ENCODE measurements around the gene TRPM1.

The TRPM1 gene

GRCh38 chr15:31148297-31149087 lies 47.0 kb upstream of the TRPM1 start:
- peak overlapping the region; percentile 4 for H4K91ac ChIP-seq (ENCODE audit: low read depth, low read length)
- H2BK5ac ChIP-seq (ENCODE audit: low read depth, low read length, poor library complexity), result no peak overlapping the region
- no CpG with 5 or more reads among the region's 13 CpGs for WGBS (ENCODE audit: extremely low coverage, insufficient coverage, insufficient read length)
- H3K27me3 ChIP-seq (ENCODE audit: insufficient read depth, low read length), result no peaks in the 10 kb centered on the region
- H2AFZ ChIP-seq (ENCODE audit: insufficient read depth, low read length, poor library complexity), result no peak overlapping the region
- no peak overlapping the region for H4K8ac ChIP-seq (ENCODE audit: low read depth, low read length)
- no peak overlapping the region for H3K9ac ChIP-seq (ENCODE audit: low read length)
- H3K4me2 ChIP-seq (ENCODE audit: low read length), result no peak overlapping the region
- H3K27ac ChIP-seq (ENCODE audit: low read depth, low read length), result no peak overlapping the region
- no peak overlapping the region for H3K4me3 ChIP-seq (ENCODE audit: low read depth, low read length)
- peaks cover 4 to 15% of the 10 kb centered on the region in 2 experiments for H3K4me1 ChIP-seq (ENCODE audit: control insufficient read depth in 1 of 2, insufficient read depth in 2 of 2, low read length in 2 of 2)
- peaks cover 16% of the 10 kb centered on the region for H3K79me1 ChIP-seq (ENCODE audit: low read length)
- H2AK5ac ChIP-seq (ENCODE audit: low read length), result no peak overlapping the region
- H3K14ac ChIP-seq (ENCODE audit: low read length), result no peak overlapping the region
- no peak overlapping the region for H3K23ac ChIP-seq (ENCODE audit: low read length)
- H3K18ac ChIP-seq (ENCODE audit: low read length), result peak overlapping the region; percentile 51
- no peaks in the 10 kb centered on the region for H3K9me3 ChIP-seq (ENCODE audit: insufficient read depth, low read depth, low read length)
- no peak overlapping the region for H3K4ac ChIP-seq (ENCODE audit: low read depth, low read length)
- no peak for DNase-seq
- no peak overlapping the region for H4K12ac ChIP-seq (ENCODE audit: low read depth, low read length)
- no peaks in the 10 kb centered on the region for H3K36me3 ChIP-seq (ENCODE audit: control insufficient read depth in 1 of 2, insufficient read depth in 2 of 2, low read length in 2 of 2)
- H2BK12ac ChIP-seq (ENCODE audit: low read length), result no peak overlapping the region
- H2BK120ac ChIP-seq (ENCODE audit: insufficient read depth, low read length, poor library complexity), result no peak overlapping the region
- no peaks in the 10 kb centered on the region for H3K79me2 ChIP-seq (ENCODE audit: control insufficient read depth, insufficient read depth, low read length, poor library complexity)

GRCh38 chr15:31147944-31148296 lies 46.4 kb upstream of the TRPM1 start:
- Histone ChIP-seq H3K4me3 (ENCODE audit: low read depth, low read length) (no peak overlapping the region), H4K91ac (ENCODE audit: low read depth, low read length) (peak overlapping the region; percentile 4), H3K36me3 (ENCODE audit: control insufficient read depth in 1 of 2, insufficient read depth in 2 of 2, low read length in 2 of 2) (no peaks in the 10 kb centered on the region), H3K79me2 (ENCODE audit: control insufficient read depth, insufficient read depth, low read length, poor library complexity) (no peaks in the 10 kb centered on the region), H3K27me3 (ENCODE audit: insufficient read depth, low read length) (no peaks in the 10 kb centered on the region), H3K9me3 (ENCODE audit: insufficient read depth, low read depth, low read length) (no peaks in the 10 kb centered on the region), H3K4me1 (ENCODE audit: control insufficient read depth in 1 of 2, insufficient read depth in 2 of 2, low read length in 2 of 2) (peaks cover 4 to 15% of the 10 kb centered on the region in 2 experiments), H2BK5ac (ENCODE audit: low read depth, low read length, poor library complexity) (no peak overlapping the region), H2AFZ (ENCODE audit: insufficient read depth, low read length, poor library complexity) (no peak overlapping the region), H4K12ac (ENCODE audit: low read depth, low read length) (no peak overlapping the region), H3K4ac (ENCODE audit: low read depth, low read length) (no peak overlapping the region), H3K27ac (ENCODE audit: low read depth, low read length) (no peak overlapping the region), H4K8ac (ENCODE audit: low read depth, low read length) (no peak overlapping the region), H3K18ac (ENCODE audit: low read length) (peak overlapping the region; percentile 51), H3K4me2 (ENCODE audit: low read length) (no peak overlapping the region), H3K79me1 (ENCODE audit: low read length) (peaks cover 16% of the 10 kb centered on the region), H2BK12ac (ENCODE audit: low read length) (no peak overlapping the region), H3K23ac (ENCODE audit: low read length) (no peak overlapping the region), H3K9ac (ENCODE audit: low read length) (no peak overlapping the region), H2AK5ac (ENCODE audit: low read length) (no peak overlapping the region), H2BK120ac (ENCODE audit: insufficient read depth, low read length, poor library complexity) (no peak overlapping the region), H3K14ac (ENCODE audit: low read length) (no peak overlapping the region)
- WGBS (ENCODE audit: extremely low coverage, insufficient coverage, insufficient read length), result no CpG with 5 or more reads among the region's 4 CpGs
- DNase-seq, result no peak

GRCh38 chr15:31147456-31147855 lies 45.9 kb upstream of the TRPM1 start:
- H3K9ac ChIP-seq (ENCODE audit: low read length), result no peak overlapping the region
- no peak for DNase-seq
- no peak overlapping the region for H3K4ac ChIP-seq (ENCODE audit: low read depth, low read length)
- no peak overlapping the region for H2BK12ac ChIP-seq (ENCODE audit: low read length)
- peaks cover under 1 to 13% of the 10 kb centered on the region in 2 experiments for H3K4me1 ChIP-seq (ENCODE audit: control insufficient read depth in 1 of 2, insufficient read depth in 2 of 2, low read length in 2 of 2)
- no peak overlapping the region for H3K18ac ChIP-seq (ENCODE audit: low read length)
- H4K12ac ChIP-seq (ENCODE audit: low read depth, low read length), result no peak overlapping the region
- no CpG with 5 or more reads among the region's 8 CpGs for WGBS (ENCODE audit: extremely low coverage, insufficient coverage, insufficient read length)
- no peak overlapping the region for H2BK5ac ChIP-seq (ENCODE audit: low read depth, low read length, poor library complexity)
- no peaks in the 10 kb centered on the region for H3K27me3 ChIP-seq (ENCODE audit: insufficient read depth, low read length)
- no peaks in the 10 kb centered on the region for H3K79me2 ChIP-seq (ENCODE audit: control insufficient read depth, insufficient read depth, low read length, poor library complexity)
- peaks cover 16% of the 10 kb centered on the region for H3K79me1 ChIP-seq (ENCODE audit: low read length)
- no peak overlapping the region for H3K23ac ChIP-seq (ENCODE audit: low read length)
- H4K91ac ChIP-seq (ENCODE audit: low read depth, low read length), result no peak overlapping the region
- no peak overlapping the region for H2AFZ ChIP-seq (ENCODE audit: insufficient read depth, low read length, poor library complexity)
- H3K14ac ChIP-seq (ENCODE audit: low read length), result no peak overlapping the region
- no peak overlapping the region for H3K27ac ChIP-seq (ENCODE audit: low read depth, low read length)
- no peaks in the 10 kb centered on the region for H3K9me3 ChIP-seq (ENCODE audit: insufficient read depth, low read depth, low read length)
- peak overlapping the region; percentile 11 for H2AK5ac ChIP-seq (ENCODE audit: low read length)
- no peak overlapping the region for H3K4me2 ChIP-seq (ENCODE audit: low read length)
- no peak overlapping the region for H4K8ac ChIP-seq (ENCODE audit: low read depth, low read length)
- no peaks in the 10 kb centered on the region for H3K36me3 ChIP-seq (ENCODE audit: control insufficient read depth in 1 of 2, insufficient read depth in 2 of 2, low read length in 2 of 2)
- H2BK120ac ChIP-seq (ENCODE audit: insufficient read depth, low read length, poor library complexity), result no peak overlapping the region
- no peak overlapping the region for H3K4me3 ChIP-seq (ENCODE audit: low read depth, low read length)

- Histone ChIP-seq H3K79me1 (ENCODE audit: low read length) (peaks cover 3% of the 10 kb centered on the region), H3K27me3 (ENCODE audit: insufficient read depth, low read length) (no peaks in the 10 kb centered on the region), H3K27ac (ENCODE audit: low read depth, low read length) (no peak overlapping the region), H2AK5ac (ENCODE audit: low read length) (no peak overlapping the region), H4K8ac (ENCODE audit: low read depth, low read length) (no peak overlapping the region), H4K91ac (ENCODE audit: low read depth, low read length) (no peak overlapping the region), H3K4ac (ENCODE audit: low read depth, low read length) (no peak overlapping the region), H3K79me2 (ENCODE audit: control insufficient read depth, insufficient read depth, low read length, poor library complexity) (no peaks in the 10 kb centered on the region), H2AFZ (ENCODE audit: insufficient read depth, low read length, poor library complexity) (no peak overlapping the region), H3K4me2 (ENCODE audit: low read length) (no peak overlapping the region), H3K4me3 (ENCODE audit: low read depth, low read length) (no peak overlapping the region), H3K23ac (ENCODE audit: low read length) (no peak overlapping the region), H2BK5ac (ENCODE audit: low read depth, low read length, poor library complexity) (no peak overlapping the region), H3K9ac (ENCODE audit: low read length) (no peak overlapping the region), H3K36me3 (ENCODE audit: control insufficient read depth in 1 of 2, insufficient read depth in 2 of 2, low read length in 2 of 2) (no peaks in the 10 kb centered on the region), H2BK120ac (ENCODE audit: insufficient read depth, low read length, poor library complexity) (no peak overlapping the region), H2BK12ac (ENCODE audit: low read length) (no peak overlapping the region), H3K4me1 (ENCODE audit: control insufficient read depth in 1 of 2, insufficient read depth in 2 of 2, low read length in 2 of 2) (peaks cover 0 to 7% of the 10 kb centered on the region in 2 experiments), H3K18ac (ENCODE audit: low read length) (no peak overlapping the region), H3K14ac (ENCODE audit: low read length) (no peak overlapping the region), H3K9me3 (ENCODE audit: insufficient read depth, low read depth, low read length) (no peaks in the 10 kb centered on the region), H4K12ac (ENCODE audit: low read depth, low read length) (no peak overlapping the region)
- no CpG with 5 or more reads among the region's 7 CpGs for WGBS (ENCODE audit: extremely low coverage, insufficient coverage, insufficient read length)
- no peak for DNase-seq
These were observed 43.9 kb upstream of the TRPM1 start for GRCh38 chr15:31145271-31145911.
